Measurements from ENCODE around the gene CDH4.

CDH4 gene

DNA sequence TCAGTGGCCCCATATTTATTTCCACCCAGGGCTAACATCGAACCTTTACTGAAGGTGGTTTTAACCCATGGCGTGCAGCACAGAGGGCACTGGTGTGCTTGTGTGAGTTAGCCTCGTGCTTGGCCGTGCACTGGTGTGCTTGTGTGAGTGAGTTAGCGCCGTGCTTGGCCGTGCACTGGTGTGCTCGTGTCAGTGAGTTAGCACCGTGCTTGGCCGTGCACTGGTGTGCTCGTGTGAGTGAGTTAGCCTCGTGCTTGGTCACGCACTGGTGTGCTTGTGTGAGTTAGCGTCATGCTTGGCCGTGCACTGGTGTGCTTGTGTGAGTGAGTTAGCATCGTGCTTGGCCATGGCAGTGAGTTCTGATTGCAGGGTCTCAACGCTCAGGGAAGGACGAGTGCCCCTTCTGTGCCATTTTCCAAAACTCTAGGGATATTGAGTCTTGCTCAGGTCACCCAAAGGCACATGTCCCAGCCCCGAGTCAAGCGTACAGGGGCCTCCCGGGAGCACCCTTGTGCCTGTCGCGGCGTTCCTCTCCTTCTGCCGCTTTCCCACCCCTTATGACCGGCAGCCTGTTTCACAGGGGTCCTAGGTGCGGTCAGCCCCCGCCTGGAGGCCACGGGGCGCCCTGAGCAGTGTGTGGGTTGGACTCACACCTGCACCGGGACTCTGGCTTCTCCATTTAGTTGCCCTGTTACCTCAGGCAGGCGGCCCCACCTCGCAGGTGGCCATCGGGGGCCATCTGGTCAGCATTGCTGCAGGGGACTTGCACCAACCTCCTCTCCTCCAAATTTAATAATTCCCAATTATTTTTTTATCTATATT, 399.1 kb downstream of the CDH4 start:
- H3K79me1 ChIP-seq (ENCODE audit: low read length) = no peaks in the 10 kb centered on the region
- no peaks in the 10 kb centered on the region for H3K36me3 ChIP-seq (ENCODE audit: control insufficient read depth in 1 of 2, insufficient read depth in 2 of 2, low read length in 2 of 2)
- DNase-seq = no peak
- H2BK5ac ChIP-seq (ENCODE audit: low read depth, low read length, poor library complexity) = no peak overlapping the region
- no peak overlapping the region for H3K4me3 ChIP-seq (ENCODE audit: low read depth, low read length)
- H3K27ac ChIP-seq (ENCODE audit: low read depth, low read length) = no peak overlapping the region
- H3K27me3 ChIP-seq (ENCODE audit: insufficient read depth, low read length) = no peaks in the 10 kb centered on the region
- no peak overlapping the region for H3K4me2 ChIP-seq (ENCODE audit: low read length)
- no peak overlapping the region for H2AFZ ChIP-seq (ENCODE audit: insufficient read depth, low read length, poor library complexity)
- no peak overlapping the region for H4K8ac ChIP-seq (ENCODE audit: low read depth, low read length)
- peaks cover 11% of the 10 kb centered on the region for H3K9me3 ChIP-seq (ENCODE audit: insufficient read depth, low read depth, low read length)
- H3K4ac ChIP-seq (ENCODE audit: low read depth, low read length) = no peak overlapping the region
- no peak overlapping the region for H2BK12ac ChIP-seq (ENCODE audit: low read length)
- H3K4me1 ChIP-seq (ENCODE audit: control insufficient read depth in 1 of 2, insufficient read depth in 2 of 2, low read length in 2 of 2) = no peaks in the 10 kb centered on the region
- no peak overlapping the region for H3K23ac ChIP-seq (ENCODE audit: low read length)
- H3K79me2 ChIP-seq (ENCODE audit: control insufficient read depth, insufficient read depth, low read length, poor library complexity) = no peaks in the 10 kb centered on the region
- H3K18ac ChIP-seq (ENCODE audit: low read length) = no peak overlapping the region
- WGBS (ENCODE audit: extremely low coverage, insufficient coverage, insufficient read length) = no CpG with 5 or more reads among the region's 34 CpGs
- H2BK120ac ChIP-seq (ENCODE audit: insufficient read depth, low read length, poor library complexity) = no peak overlapping the region
- no peak overlapping the region for H2AK5ac ChIP-seq (ENCODE audit: low read length)
- no peak overlapping the region for H3K9ac ChIP-seq (ENCODE audit: low read length)
- no peak overlapping the region for H4K12ac ChIP-seq (ENCODE audit: low read depth, low read length)
- no peak overlapping the region for H3K14ac ChIP-seq (ENCODE audit: low read length)
- no peak overlapping the region for H4K91ac ChIP-seq (ENCODE audit: low read depth, low read length)

DNA sequence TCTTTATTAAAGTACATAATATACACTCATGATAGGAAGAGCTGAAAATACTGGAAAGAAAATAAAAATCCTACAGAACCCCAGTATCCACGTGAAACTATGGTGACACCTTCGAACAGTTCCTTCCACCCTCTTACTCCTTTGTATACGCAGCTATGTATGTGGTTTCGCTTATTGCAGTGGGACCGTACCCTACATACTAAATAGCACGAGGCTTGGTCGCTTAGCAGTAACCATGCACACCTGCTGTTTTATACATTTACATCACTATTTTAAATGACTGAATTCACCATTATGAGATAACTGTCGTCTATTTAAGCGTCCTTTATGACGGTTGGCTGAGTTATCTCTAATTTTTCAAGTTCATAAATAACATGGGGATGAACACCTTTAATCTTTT, 400.1 kb downstream of the CDH4 start:
- Histone ChIP-seq H2BK120ac (ENCODE audit: insufficient read depth, low read length, poor library complexity) (no peak overlapping the region), H3K36me3 (ENCODE audit: control insufficient read depth in 1 of 2, insufficient read depth in 2 of 2, low read length in 2 of 2) (no peaks in the 10 kb centered on the region), H2BK12ac (ENCODE audit: low read length) (no peak overlapping the region), H2AK5ac (ENCODE audit: low read length) (no peak overlapping the region), H3K79me2 (ENCODE audit: control insufficient read depth, insufficient read depth, low read length, poor library complexity) (no peaks in the 10 kb centered on the region), H3K23ac (ENCODE audit: low read length) (no peak overlapping the region), H3K4me1 (ENCODE audit: control insufficient read depth in 1 of 2, insufficient read depth in 2 of 2, low read length in 2 of 2) (no peaks in the 10 kb centered on the region), H3K14ac (ENCODE audit: low read length) (no peak overlapping the region), H4K91ac (ENCODE audit: low read depth, low read length) (no peak overlapping the region), H3K27me3 (ENCODE audit: insufficient read depth, low read length) (peaks cover 3% of the 10 kb centered on the region), H3K4me3 (ENCODE audit: low read depth, low read length) (no peak overlapping the region), H2BK5ac (ENCODE audit: low read depth, low read length, poor library complexity) (no peak overlapping the region), H3K9ac (ENCODE audit: low read length) (no peak overlapping the region), H3K18ac (ENCODE audit: low read length) (no peak overlapping the region), H4K12ac (ENCODE audit: low read depth, low read length) (no peak overlapping the region), H3K79me1 (ENCODE audit: low read length) (no peaks in the 10 kb centered on the region), H3K9me3 (ENCODE audit: insufficient read depth, low read depth, low read length) (peaks cover 13% of the 10 kb centered on the region), H3K27ac (ENCODE audit: low read depth, low read length) (no peak overlapping the region), H3K4ac (ENCODE audit: low read depth, low read length) (no peak overlapping the region), H3K4me2 (ENCODE audit: low read length) (no peak overlapping the region), H2AFZ (ENCODE audit: insufficient read depth, low read length, poor library complexity) (no peak overlapping the region), H4K8ac (ENCODE audit: low read depth, low read length) (no peak overlapping the region)
- DNase-seq = no peak
- WGBS (ENCODE audit: extremely low coverage, insufficient coverage, insufficient read length) = no CpG with 5 or more reads among the region's 10 CpGs

DNA sequence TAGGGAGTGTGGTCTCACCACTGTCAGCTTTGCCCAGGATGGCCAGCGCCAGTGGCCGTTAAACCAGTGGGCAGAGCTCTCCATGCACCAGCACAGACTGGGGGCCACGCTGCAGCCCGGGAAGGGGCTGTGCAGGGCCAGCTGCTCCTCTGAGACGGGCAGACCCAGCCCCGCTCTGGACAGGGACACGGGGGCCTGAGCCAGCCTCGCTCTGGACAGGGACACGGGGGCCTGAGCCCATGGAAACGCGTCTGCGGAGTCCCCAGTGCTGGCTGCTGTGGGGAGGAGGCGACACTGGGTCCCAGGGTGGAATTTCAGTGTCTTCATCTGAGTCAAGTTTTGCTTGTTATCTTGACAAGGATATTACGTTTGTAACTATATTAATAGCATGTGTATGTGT, 402.7 kb downstream of the CDH4 start:
- H2BK120ac ChIP-seq (ENCODE audit: insufficient read depth, low read length, poor library complexity) = no peak overlapping the region
- H3K79me1 ChIP-seq (ENCODE audit: low read length) = no peaks in the 10 kb centered on the region
- H3K79me2 ChIP-seq (ENCODE audit: control insufficient read depth, insufficient read depth, low read length, poor library complexity) = no peaks in the 10 kb centered on the region
- no peaks in the 10 kb centered on the region for H3K36me3 ChIP-seq (ENCODE audit: control insufficient read depth in 1 of 2, insufficient read depth in 2 of 2, low read length in 2 of 2)
- H2AFZ ChIP-seq (ENCODE audit: insufficient read depth, low read length, poor library complexity) = no peak overlapping the region
- H2AK5ac ChIP-seq (ENCODE audit: low read length) = no peak overlapping the region
- no peak for DNase-seq
- no peak overlapping the region for H3K23ac ChIP-seq (ENCODE audit: low read length)
- H2BK12ac ChIP-seq (ENCODE audit: low read length) = no peak overlapping the region
- peaks cover 13% of the 10 kb centered on the region for H3K9me3 ChIP-seq (ENCODE audit: insufficient read depth, low read depth, low read length)
- H3K4me3 ChIP-seq (ENCODE audit: low read depth, low read length) = no peak overlapping the region
- no peaks in the 10 kb centered on the region for H3K4me1 ChIP-seq (ENCODE audit: control insufficient read depth in 1 of 2, insufficient read depth in 2 of 2, low read length in 2 of 2)
- H2BK5ac ChIP-seq (ENCODE audit: low read depth, low read length, poor library complexity) = no peak overlapping the region
- H3K9ac ChIP-seq (ENCODE audit: low read length) = no peak overlapping the region
- H3K4ac ChIP-seq (ENCODE audit: low read depth, low read length) = no peak overlapping the region
- no CpG with 5 or more reads among the region's 14 CpGs for WGBS (ENCODE audit: extremely low coverage, insufficient coverage, insufficient read length)
- no peak overlapping the region for H4K8ac ChIP-seq (ENCODE audit: low read depth, low read length)
- no peak overlapping the region for H3K18ac ChIP-seq (ENCODE audit: low read length)
- no peak overlapping the region for H3K14ac ChIP-seq (ENCODE audit: low read length)
- no peak overlapping the region for H4K91ac ChIP-seq (ENCODE audit: low read depth, low read length)
- no peak overlapping the region for H3K4me2 ChIP-seq (ENCODE audit: low read length)
- no peak overlapping the region for H3K27ac ChIP-seq (ENCODE audit: low read depth, low read length)
- H4K12ac ChIP-seq (ENCODE audit: low read depth, low read length) = no peak overlapping the region
- H3K27me3 ChIP-seq (ENCODE audit: insufficient read depth, low read length) = peaks cover 3% of the 10 kb centered on the region

DNA sequence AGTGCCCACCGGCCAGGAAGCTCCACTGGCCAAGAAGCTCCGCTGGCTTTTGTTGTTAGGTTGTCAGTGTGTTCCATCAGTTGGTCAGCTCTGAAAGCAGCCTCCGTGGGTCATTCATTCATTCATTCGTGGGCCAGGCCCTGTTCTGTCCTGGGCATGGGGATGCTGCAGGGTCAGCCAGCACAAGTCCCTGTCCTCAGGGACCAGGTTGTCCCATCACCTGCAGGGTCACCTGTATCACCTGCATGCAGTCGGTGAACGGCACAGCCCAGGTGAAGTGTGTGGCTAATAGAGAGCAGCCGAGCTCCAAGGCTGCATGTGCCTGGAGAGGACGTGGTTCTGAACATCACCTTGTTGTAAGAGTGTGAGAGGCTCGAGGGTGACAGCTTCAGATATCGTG, 403.5 kb downstream of the CDH4 start:
- Histone ChIP-seq H3K27ac (ENCODE audit: low read depth, low read length) (no peak overlapping the region), H3K9ac (ENCODE audit: low read length) (no peak overlapping the region), H4K8ac (ENCODE audit: low read depth, low read length) (no peak overlapping the region), H3K18ac (ENCODE audit: low read length) (no peak overlapping the region), H4K12ac (ENCODE audit: low read depth, low read length) (no peak overlapping the region), H3K27me3 (ENCODE audit: insufficient read depth, low read length) (peaks cover 3% of the 10 kb centered on the region), H2BK5ac (ENCODE audit: low read depth, low read length, poor library complexity) (no peak overlapping the region), H3K79me2 (ENCODE audit: control insufficient read depth, insufficient read depth, low read length, poor library complexity) (no peaks in the 10 kb centered on the region), H3K14ac (ENCODE audit: low read length) (no peak overlapping the region), H3K4me2 (ENCODE audit: low read length) (no peak overlapping the region), H2AFZ (ENCODE audit: insufficient read depth, low read length, poor library complexity) (no peak overlapping the region), H3K79me1 (ENCODE audit: low read length) (no peaks in the 10 kb centered on the region), H3K36me3 (ENCODE audit: control insufficient read depth in 1 of 2, insufficient read depth in 2 of 2, low read length in 2 of 2) (no peaks in the 10 kb centered on the region), H4K91ac (ENCODE audit: low read depth, low read length) (no peak overlapping the region), H3K9me3 (ENCODE audit: insufficient read depth, low read depth, low read length) (peaks cover 13% of the 10 kb centered on the region), H3K4ac (ENCODE audit: low read depth, low read length) (no peak overlapping the region), H3K4me3 (ENCODE audit: low read depth, low read length) (no peak overlapping the region), H2AK5ac (ENCODE audit: low read length) (no peak overlapping the region), H2BK12ac (ENCODE audit: low read length) (no peak overlapping the region), H3K4me1 (ENCODE audit: control insufficient read depth in 1 of 2, insufficient read depth in 2 of 2, low read length in 2 of 2) (no peaks in the 10 kb centered on the region), H2BK120ac (ENCODE audit: insufficient read depth, low read length, poor library complexity) (no peak overlapping the region), H3K23ac (ENCODE audit: low read length) (no peak overlapping the region)
- WGBS (ENCODE audit: extremely low coverage, insufficient coverage, insufficient read length) = no CpG with 5 or more reads among the region's 10 CpGs
- DNase-seq = no peak
